Natural killer cell (primary cell): Measurements from ENCODE around the gene CLPSL2. TPM values are rescaled to one million over a fixed set of nuclear protein-coding genes. Genes with fewer than 3 reads are reported as not detected.

Experiments used
- ATAC-seq, 3 donors: fragments of 150-1000 bp in 2 of 3; fragments of 200-7000 bp in 1 of 3; cut with Tn5 transposase; 1 replicate in 1 of 3; 2 replicates in 2 of 3; pipeline ENCODE4 v1.10.0; 2021; ENCODE audit warnings: mild to moderate bottlenecking in 2 of 3, moderate library complexity in 2 of 3
- DNase-seq, 2 donors: peaks; one replicate each; pipeline versions ENCODE4 v3.0.0 to v3.0.0-alpha.2; 2013 to 2021; ENCODE audit warnings: mixed read lengths in 1 of 2
- H3K27ac ChIP-seq: one replicate; pipeline ENCODE4 v1.5.1; 2013; ENCODE audit warnings: mild to moderate bottlenecking, low read length
- H3K27me3 ChIP-seq: one replicate; pipeline ENCODE4 v1.6.1; 2013; ENCODE audit warnings: low read length; ENCODE audit not compliant: control insufficient read depth, insufficient read depth
- H3K36me3 ChIP-seq: one replicate; pipeline ENCODE4 v1.6.1; 2013; ENCODE audit warnings: low read length; ENCODE audit not compliant: control insufficient read depth, insufficient read depth
- H3K4me1 ChIP-seq: one replicate; pipeline ENCODE4 v1.6.1; 2013; ENCODE audit warnings: low read length; ENCODE audit not compliant: control insufficient read depth, insufficient read depth
- H3K4me3 ChIP-seq: one replicate; pipeline ENCODE4 v1.5.1; 2013; ENCODE audit warnings: low read length
- H3K9me3 ChIP-seq: one replicate; pipeline ENCODE4 v1.6.1; 2013; ENCODE audit warnings: low read length; ENCODE audit not compliant: control insufficient read depth, insufficient read depth
- H3K27ac Mint-ChIP-seq, 2 donors: one replicate each; pipeline ENCODE4 v1.8.0; 2022; ENCODE audit warnings: mild to moderate bottlenecking in 2 of 2, mixed read lengths in 2 of 2, moderate library complexity in 1 of 2
- H3K27me3 Mint-ChIP-seq, 2 donors: one replicate each; pipeline ENCODE4 v1.8.0; 2022; ENCODE audit warnings: low read depth in 2 of 2, mixed read lengths in 2 of 2
- H3K36me3 Mint-ChIP-seq: one replicate; pipeline ENCODE4 v1.8.0; 2022; ENCODE audit warnings: mixed read lengths
- H3K4me1 Mint-ChIP-seq, 2 donors: one replicate each; pipeline ENCODE4 v1.8.0; 2022; ENCODE audit warnings: mixed read lengths in 2 of 2
- H3K4me3 Mint-ChIP-seq: one replicate; pipeline ENCODE4 v1.8.0; 2022; ENCODE audit warnings: mild to moderate bottlenecking, moderate library complexity, mixed read lengths
- H3K9me3 Mint-ChIP-seq, 2 donors: one replicate each; pipeline ENCODE4 v1.8.0; 2022; ENCODE audit warnings: mixed read lengths in 2 of 2
- CTCF ChIP-seq: fragments of 200-600 bp; IDR thresholded peaks from one replicate; pipeline ENCODE4 v1.8.0; 2022; ENCODE audit warnings: antibody characterized with exemption
- WGBS: methylation state at CpG from one replicate; pipeline ENCODE4 v1.1.7; 2013; ENCODE audit warnings: missing lambda C conversion rate; ENCODE audit not compliant: insufficient coverage; 5-methylcytosine and 5-hydroxymethylcytosine counted together
- intact Hi-C: fragments of 100-400 bp; cut with micrococcal nuclease; formaldehyde crosslinking; loops from one replicate; pipeline ENCODE4 v1.14.2; 2022
- total RNA-seq, 4 donors: library from RNA; stranded (reverse); fragments of 120-200 nt in 1 of 4; gene quantifications; one replicate each; pipeline versions ENCODE4 v1.2.3 to v1.2.4, GENCODE V29; 2013 to 2022

CLPSL2 gene
- total RNA-seq, 3 donors from 2014 or later (not counting 1 experiment from before 2014, with no cell fraction given), result not detected

DNA sequence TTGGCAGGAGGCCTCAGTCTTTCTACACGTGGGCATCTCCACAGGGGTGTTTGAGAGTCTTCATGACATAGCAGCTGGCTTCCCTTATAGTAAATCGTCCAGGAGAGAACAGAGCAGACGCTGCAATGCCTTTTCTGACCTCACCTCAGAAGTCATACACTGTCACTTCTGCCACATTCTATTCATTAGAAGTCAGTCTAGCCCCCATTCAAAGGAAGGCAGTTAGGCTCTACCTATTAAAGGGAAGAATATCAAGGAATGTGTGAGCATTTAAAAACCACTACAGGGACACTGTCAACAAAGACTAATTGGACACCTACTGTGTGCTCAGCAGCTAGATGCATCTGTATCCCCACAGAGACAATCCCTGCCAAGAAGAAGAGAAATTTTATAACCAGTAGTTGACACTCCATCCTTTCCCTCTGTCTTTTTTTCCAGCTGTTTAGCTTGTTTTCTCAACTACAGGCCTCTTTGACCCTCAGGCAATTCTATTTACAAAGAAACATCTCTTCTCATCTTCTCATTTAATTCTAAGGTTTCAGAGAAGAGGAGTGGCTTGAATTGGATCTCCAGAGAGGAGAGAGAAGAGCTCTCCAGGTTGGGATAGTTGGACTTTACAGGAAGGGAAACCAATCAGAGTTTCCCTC lies 21.0 kb upstream of the CLPSL2 start:
- H3K36me3 ChIP-seq, result no peaks in the 10 kb centered on the region
- no peak overlapping the region for H3K27ac Mint-ChIP-seq
- no peak for DNase-seq
- H3K27me3 ChIP-seq, result no peaks in the 10 kb centered on the region
- no peak for TF ChIP-seq CTCF
- H3K4me1 ChIP-seq, result no peaks in the 10 kb centered on the region
- no peak for ATAC-seq
- no peaks in the 10 kb centered on the region for H3K4me1 Mint-ChIP-seq
- 85% methylated on average over 3 of the region's 3 CpGs for WGBS
- H3K27me3 Mint-ChIP-seq, result peaks cover 4 to 20% of the 10 kb centered on the region in 2 donors
- H3K9me3 ChIP-seq, result no peaks in the 10 kb centered on the region
- intact Hi-C loops, result no loop called here
- no peak overlapping the region for H3K4me3 ChIP-seq
- no peak overlapping the region for H3K4me3 Mint-ChIP-seq
- no peaks in the 10 kb centered on the region for H3K36me3 Mint-ChIP-seq
- no peaks in the 10 kb centered on the region for H3K9me3 Mint-ChIP-seq
- H3K27ac ChIP-seq, result no peak overlapping the region

GRCh38 chr6:35757456-35758123 lies 18.8 kb upstream of the CLPSL2 start:
- Histone ChIP-seq H3K36me3 (no peaks in the 10 kb centered on the region), H3K4me1 (no peaks in the 10 kb centered on the region), H3K27me3 (no peaks in the 10 kb centered on the region), H3K4me3 (no peak overlapping the region), H3K9me3 (no peaks in the 10 kb centered on the region), H3K27ac (no peak overlapping the region)
- Mint-ChIP-seq H3K9me3 (no peaks in the 10 kb centered on the region), H3K27ac (no peak overlapping the region), H3K4me1 (no peaks in the 10 kb centered on the region), H3K27me3 (peaks cover 16 to 35% of the 10 kb centered on the region in 2 donors), H3K36me3 (no peaks in the 10 kb centered on the region), H3K4me3 (no peak overlapping the region)
- DNase-seq, result no peak
- 53% methylated on average over 10 of the region's 10 CpGs for WGBS
- intact Hi-C loops, result no loop called here
- ATAC-seq, result no peak
- no peak for TF ChIP-seq CTCF

DNA sequence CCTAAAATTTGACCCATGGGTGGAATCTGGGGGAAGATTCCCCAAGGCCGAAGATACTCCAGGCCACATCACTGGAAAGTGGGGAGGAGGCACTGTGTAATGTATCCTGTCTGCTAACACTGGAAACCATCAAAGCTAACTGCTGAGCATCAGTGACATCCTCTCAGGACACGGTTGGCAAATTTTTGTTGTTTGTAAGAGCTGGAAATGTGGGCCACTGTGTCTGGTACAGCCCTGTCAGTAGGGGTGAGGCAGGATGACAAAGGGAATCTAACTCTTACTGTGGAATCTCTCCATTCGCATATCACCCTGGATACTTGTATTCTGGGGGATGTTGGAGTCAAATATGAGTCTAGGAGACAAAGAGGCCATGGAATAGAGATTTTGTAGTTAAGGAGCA lies 17.0 kb upstream of the CLPSL2 start:
- no peak overlapping the region for H3K27ac Mint-ChIP-seq
- WGBS, result 68% methylated on average over 3 of the region's 3 CpGs

More for the DNA sequence above, 17.0 kb upstream of the CLPSL2 start:
- no peaks in the 10 kb centered on the region for H3K9me3 ChIP-seq
- H3K36me3 ChIP-seq, result no peaks in the 10 kb centered on the region
- ATAC-seq, result no peak
- H3K36me3 Mint-ChIP-seq, result no peaks in the 10 kb centered on the region
- H3K27me3 Mint-ChIP-seq, result peaks cover 32 to 53% of the 10 kb centered on the region in 2 donors
- no peak overlapping the region for H3K4me3 Mint-ChIP-seq
- peaks cover 5% of the 10 kb centered on the region for H3K27me3 ChIP-seq
- H3K27ac ChIP-seq, result no peak overlapping the region
- peaks cover 5 to 11% of the 10 kb centered on the region in 2 donors for H3K4me1 Mint-ChIP-seq
- H3K4me1 ChIP-seq, result no peaks in the 10 kb centered on the region
- no peak overlapping the region for H3K4me3 ChIP-seq
- intact Hi-C loops, result no loop called here
- H3K9me3 Mint-ChIP-seq, result no peaks in the 10 kb centered on the region
- no peak for DNase-seq
- TF ChIP-seq CTCF, result no peak
